Stimulated activated CD8-positive, alpha-beta memory T cell treated with anti-CD3 and anti-CD28 coated beads, Interleukin-4, amount 100 ng/mL, for 4 hours (primary cell): ENCODE results near the gene HDAC9.

ENCODE experiments used
- DNase-seq, 2 donors: peaks; one replicate each; pipeline ENCODE4 v3.0.0-alpha.2; 2020; ENCODE audit warnings: low read depth in 2 of 2, low spot score in 1 of 2

Gene HDAC9

GRCh38 chr7:18494406-18494805, 1.1 kb upstream of the HDAC9 start:
- no peak for DNase-seq

- DNase-seq: no peak
Measured at GRCh38 chr7:18494821-18495408, 634 bp upstream of the HDAC9 start.

DNA sequence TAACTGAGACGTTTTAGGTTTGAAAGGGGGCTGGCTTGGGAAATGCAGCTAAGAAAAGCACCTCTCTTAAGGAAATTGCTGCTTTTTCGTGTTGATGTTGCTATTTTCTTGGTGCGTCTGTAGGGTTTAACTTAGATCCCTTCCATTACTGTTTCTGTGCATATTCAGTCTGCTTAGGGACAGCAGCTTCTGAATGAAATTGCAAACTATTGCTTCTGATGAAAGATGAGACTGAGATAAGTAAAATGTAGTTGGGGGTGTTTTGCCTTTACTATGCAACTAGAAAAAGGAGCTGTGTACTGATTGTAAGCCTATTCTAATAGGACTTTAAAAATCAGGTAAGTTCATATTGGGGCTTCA, 772 bp downstream of the HDAC9 start:
- DNase-seq: no peak

- DNase-seq: no peak
Measured at GRCh38 chr7:18497082-18497481, 1.5 kb downstream of the HDAC9 start.

GRCh38 chr7:18497800-18498199, 2.3 kb downstream of the HDAC9 start:
- DNase-seq: no peak

DNA sequence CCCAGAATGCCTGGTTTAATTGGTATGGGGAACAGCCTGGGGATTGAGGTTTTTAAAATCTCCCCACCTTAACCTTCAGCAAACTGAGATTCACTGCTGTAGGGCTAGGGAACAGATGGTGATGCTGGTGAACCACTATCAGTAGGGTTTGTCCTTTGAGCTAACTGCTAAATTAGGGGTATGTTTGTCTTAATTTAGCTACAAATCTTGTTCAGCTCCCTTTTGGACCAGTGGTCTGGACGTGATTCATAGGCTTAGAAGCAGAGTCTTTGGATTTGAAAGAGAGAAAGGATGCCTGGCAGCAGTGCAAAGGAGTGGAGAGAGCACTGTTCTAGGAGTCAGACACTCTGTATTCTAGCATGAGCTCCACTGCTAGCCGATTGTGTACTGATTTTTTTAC, 2.8 kb downstream of the HDAC9 start:
- no peak for DNase-seq

DNA sequence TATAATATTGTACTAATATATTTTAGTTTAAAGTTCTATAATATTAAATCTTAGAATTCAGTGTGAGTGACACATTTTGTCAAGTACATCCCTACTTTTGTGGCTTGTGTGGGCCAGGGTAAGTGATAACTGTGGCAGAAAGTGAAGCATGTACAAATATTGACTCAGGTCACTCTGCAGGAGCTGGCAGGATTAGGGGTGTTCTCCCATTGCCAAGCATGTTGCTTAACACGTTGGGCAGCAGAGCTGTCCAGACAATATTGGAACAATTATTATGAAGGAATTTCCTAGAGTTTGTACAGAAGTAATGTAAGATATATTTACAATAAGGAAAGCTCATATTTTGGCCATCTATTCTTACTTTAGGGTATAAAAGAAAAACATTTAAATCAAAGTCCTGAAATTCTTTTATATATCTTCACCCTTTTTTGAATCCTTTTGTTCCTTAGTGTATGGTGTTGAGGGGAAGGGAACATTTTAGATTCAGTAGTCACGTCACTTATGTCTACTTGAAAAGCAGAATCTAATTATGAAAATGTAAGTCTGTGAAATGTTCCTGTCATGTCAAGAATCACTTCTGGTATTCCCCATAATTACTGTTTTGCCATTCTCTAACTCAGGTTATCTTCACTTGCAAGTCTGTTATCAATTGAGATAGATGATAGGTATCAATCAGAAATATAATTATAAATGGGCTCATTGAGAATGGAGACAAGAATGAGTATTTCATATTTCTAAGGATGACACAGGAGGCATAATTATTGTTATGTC, 4.0 kb downstream of the HDAC9 start:
- no peak for DNase-seq

DNA sequence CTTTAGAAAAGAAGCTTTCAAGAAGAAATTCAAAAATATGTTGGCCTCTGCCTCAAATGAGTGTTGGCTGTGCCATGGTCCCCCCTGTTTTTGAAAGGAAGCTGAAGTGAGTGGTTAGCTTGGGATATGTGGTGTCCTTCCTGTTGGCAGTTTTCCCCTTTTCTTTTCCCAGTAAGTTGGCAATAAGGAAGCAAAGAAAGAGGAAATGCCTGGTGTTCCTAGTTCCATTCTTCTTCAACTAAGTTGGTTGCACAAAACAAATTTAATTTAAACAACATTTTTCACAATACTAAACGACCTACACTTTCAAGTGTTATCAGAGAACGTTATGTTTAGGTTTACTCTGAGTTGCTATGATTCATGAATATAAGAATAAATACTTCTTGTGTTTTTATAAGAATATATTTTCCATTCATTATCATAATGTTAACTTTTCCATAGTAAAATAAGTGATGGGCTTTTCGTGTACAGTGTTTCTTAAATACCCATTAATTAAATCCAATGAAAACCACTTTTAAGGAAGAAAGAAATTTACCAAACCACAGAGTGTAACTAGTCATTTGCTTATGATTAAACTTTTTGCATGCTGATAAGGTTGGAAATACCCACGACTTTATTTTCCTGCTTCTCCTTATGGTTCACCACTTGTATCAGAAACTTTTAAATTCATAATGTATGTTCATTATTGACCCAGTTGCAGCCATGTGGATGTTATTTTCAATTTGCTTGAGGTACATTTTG, 7.7 kb downstream of the HDAC9 start:
- DNase-seq: no peak

GRCh38 chr7:18504965-18505364, 9.4 kb downstream of the HDAC9 start:
- no peak for DNase-seq

- no peak for DNase-seq
Measured at GRCh38 chr7:18505870-18506460, 10.4 kb downstream of the HDAC9 start.

DNA sequence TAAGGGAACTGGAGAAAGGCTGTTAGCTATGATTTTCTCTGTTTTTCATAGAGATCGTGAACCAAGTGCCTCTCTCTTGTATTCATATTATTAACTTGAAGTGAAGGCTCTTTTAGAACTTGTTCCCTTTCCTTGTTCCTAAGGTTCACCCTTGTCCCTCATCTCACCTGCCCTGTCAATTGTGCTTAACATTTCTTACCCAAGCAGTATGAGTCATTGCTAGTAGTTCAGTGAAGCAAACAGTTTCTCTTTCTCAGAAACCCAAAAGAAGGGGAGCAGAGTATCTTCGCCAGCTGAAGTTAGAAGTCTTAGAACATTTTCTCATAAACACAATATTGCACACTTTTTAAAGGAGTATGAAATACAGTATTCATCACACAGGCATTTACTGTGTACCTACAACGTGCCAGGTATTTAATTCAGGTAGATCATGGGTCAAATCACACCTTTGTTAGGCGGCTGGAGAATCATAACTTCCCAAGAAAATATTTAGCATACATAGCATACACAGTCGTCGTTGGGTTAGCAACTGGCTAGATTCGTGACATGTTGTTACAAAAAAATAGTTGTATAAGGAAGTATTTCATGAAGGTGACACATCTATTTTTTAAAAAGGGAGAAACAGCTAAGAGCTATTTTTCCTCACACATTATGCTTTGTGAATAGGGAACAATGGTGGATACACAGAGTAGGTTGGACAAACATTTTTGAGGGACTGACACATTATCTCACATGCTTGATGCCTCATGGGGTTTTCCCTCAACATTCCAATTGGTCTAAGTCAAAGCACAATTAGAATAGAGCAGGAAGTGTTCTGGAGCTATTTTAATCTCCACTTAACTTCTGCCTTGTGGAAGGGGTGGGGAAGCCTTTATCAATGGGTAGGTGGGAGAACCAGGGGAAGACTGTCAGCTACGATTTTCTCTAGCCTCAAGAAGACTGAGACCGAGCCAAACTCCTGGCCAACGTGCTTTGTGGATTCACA, 13.2 kb downstream of the HDAC9 start:
- no peak for DNase-seq

DNA sequence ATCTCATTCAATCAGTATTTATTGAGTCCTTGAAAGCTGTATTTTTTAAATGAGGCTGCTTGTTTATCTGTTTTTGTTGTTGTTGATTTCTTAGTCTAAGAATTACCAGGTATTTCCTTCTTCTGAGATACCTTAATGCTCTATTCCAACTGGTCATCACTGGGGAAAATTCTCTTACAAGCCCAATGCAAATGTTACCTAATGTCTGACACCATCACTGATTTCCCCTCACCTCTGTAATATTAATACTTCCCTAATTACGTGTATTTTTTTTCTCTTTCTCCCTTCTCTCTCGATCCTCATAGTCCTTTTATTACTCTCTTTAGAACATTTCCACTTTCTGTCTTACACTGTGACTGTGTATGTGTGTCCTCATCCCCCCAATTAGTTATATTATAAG, 13.9 kb downstream of the HDAC9 start:
- DNase-seq: no peak

DNA sequence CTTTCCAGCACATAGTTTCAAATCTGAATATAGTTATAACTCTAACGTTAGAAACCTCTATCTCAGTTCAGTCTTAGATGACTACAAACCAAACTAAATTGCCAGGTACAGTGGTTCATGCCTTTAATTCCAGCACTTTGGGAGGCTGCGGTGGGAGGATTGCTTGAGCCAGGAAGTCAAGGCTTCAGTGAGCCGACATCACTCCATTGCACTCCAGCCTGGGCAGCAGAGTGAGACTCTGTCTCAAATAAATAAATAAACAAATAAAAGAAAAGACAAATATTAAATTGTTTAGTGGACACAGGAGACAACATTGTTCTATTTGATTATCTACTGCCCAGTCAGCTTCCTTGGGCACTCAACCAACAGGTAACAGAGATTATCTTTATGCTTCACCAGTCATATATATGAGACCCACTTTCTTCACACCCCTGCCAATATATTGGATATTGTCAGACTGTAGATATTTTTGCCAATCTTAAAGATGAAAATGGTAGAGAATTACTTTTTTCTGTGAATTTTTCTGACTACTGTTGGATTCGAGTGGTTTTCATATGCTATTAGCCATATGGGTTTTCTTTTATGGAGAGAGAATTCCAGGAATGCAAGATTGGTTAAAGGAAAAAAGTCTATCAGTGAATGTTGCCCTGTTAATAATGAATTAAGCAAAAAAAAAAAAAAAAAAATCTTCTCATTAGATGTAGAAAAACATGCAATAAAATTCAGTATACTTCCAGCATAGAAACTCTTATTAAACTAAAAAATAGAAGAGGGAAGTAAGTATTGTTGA, 16.0 kb downstream of the HDAC9 start:
- no peak for DNase-seq

DNA sequence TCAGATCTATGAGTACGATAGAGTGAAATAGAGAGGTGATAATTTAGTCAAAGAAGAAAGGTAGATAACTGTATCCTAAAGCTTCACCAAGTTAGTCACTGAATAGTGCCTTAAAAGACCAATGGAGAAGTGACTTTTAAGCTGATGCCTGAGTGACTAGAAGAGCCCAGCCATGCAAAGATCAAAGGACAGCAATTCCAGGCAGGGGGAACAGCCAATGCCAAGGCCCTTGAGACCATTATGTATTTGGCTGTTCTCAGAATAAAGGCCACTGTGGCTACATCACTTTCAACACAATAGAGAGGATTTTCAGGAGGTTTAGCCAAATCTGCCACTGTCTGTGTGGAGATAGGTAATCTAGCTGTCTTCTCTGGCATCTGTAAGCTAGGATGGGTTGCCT, 17.8 kb downstream of the HDAC9 start:
- no peak for DNase-seq

- DNase-seq: no peak
Measured at GRCh38 chr7:18515067-18515466, 19.5 kb downstream of the HDAC9 start.

DNA sequence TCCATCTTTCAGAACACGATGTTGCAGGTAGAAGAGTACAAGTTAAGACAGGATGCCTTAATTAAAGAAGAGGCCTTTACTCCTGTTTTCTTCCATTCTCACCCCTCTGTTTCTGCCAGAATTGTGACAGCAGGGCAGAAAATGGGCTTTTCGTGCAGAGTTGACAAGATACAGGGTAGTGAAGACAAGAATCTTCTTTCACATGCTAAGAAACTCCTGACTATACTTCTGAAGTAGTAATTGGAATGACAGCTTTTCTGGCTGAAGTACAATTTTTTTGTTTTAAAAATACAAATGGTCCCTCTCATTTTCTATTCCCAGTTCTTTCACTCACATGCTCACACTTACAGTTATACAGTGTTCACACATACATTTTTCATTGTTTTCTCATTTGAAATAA, 22.1 kb downstream of the HDAC9 start:
- no peak for DNase-seq

GRCh38 chr7:18518555-18518954, 23.0 kb downstream of the HDAC9 start:
- no peak for DNase-seq

DNA sequence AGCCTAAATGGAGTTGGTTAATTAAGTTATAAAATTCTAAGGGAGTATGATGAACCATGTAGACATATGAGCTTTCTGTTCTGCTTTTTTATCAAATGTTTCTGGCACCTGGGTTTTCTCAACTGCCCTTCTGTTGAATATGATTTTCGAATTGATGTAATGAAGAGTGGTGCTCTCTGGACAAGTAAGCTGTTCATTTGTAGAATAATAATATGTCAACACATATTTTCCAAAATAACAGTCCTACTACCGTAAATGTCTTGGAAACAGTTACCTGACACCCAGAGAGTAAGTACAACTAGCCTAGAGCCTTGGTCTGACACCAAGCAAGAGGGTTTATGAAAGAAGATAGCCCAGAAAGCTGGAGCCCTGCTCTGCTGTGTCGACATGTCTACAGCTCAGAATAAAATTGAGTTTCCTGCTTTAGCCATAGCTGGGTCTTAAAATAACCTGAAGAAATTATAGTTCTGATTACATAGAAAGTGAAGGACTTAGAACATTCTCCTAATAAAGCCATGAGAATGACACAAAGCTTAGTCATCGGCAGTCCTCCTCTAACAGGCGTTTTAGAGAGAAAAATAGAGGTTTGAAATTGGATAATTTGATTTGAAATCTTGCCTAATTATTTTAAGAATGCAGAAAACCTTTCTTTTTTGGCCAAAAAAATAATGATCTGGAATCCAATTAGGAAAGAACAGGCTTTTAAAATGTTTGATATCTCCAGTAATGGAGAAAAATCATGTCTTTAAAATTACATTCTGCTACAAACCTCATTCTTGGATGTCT, 25.1 kb downstream of the HDAC9 start:
- DNase-seq: no peak

GRCh38 chr7:18521236-18521589, 25.7 kb downstream of the HDAC9 start:
- DNase-seq: no peak
